HEK293T (cell line): ENCODE results near the gene NAA10.

ENCODE experiments used
- FOXK2 ChIP-seq: fragments of 450-650 bp; IDR thresholded peaks from 2 replicates; pipeline ENCODE4 v1.6.1; 2016; ENCODE audit warnings: mild to moderate bottlenecking
- FOXM1 ChIP-seq: fragments of 450-650 bp; IDR thresholded peaks from 2 replicates; pipeline ENCODE4 v1.6.1; 2017; ENCODE audit warnings: mild to moderate bottlenecking, borderline replicate concordance

GRCh38 chrX:153950127-153950526, 15.3 kb upstream of the NAA10 start:
- no peak for TF ChIP-seq FOXK2
- no peak for TF ChIP-seq FOXM1
